IMR-90 (cell line): ENCODE measurements around the gene DRD2. TPM values are rescaled to one million over a fixed set of nuclear protein-coding genes. Genes with fewer than 3 reads are reported as not detected.
A peak's percentile ranks its signal among the peaks of the same experiment; 100 is the strongest.

Experiments
- ATAC-seq: fragments of 200-7000 bp; cut with Tn5 transposase; 2 replicates; pipeline ENCODE4 v1.9.1; 2020; ENCODE audit warnings: low read depth, mild to moderate bottlenecking, moderate library complexity
- BruUV-seq: library from RNA; stranded (reverse); fragments of 400-500 nt; replicated peaks from 2 replicates; lab custom pipeline; 2021; lab: Mats Ljungman, UMichigan
- CTCF ChIA-PET: fragments of 300-600 bp; formaldehyde crosslinking; extraction: SDS; loops from one replicate; lab custom pipeline; 2021; ENCODE audit warnings: antibody characterized with exemption; lab: Yijun Ruan, JAX
- POLR2A ChIA-PET: fragments of 300-600 bp; sonication (Branson Sonifier 250); formaldehyde crosslinking; loops from one replicate; lab custom pipeline; 2022; ENCODE audit warnings: antibody characterized with exemption; ENCODE audit not compliant: unreplicated experiment; lab: Charles Lee
- DNase-seq: peaks from one replicate; pipeline ENCODE4 v3.0.0; 2013
- H2AFZ ChIP-seq: replicated peaks from 2 replicates; pipeline ENCODE3; 2013; ENCODE audit warnings: low read length, mild to moderate bottlenecking; ENCODE audit not compliant: poor library complexity
- H2AK5ac ChIP-seq: 2 replicates; pipeline ENCODE4 v1.6.1; 2013; ENCODE audit warnings: low read depth, low read length, inconsistent platforms
- H2AK9ac ChIP-seq: replicated peaks from 2 replicates; pipeline ENCODE3; 2013; ENCODE audit warnings: mild to moderate bottlenecking, low read depth, low read length, moderate library complexity; ENCODE audit not compliant: poor library complexity
- H2BK120ac ChIP-seq: 2 replicates; pipeline ENCODE4 v1.6.1; 2013; ENCODE audit warnings: low read depth, low read length, inconsistent platforms
- H2BK15ac ChIP-seq: 3 replicates; pipeline ENCODE4 v1.6.1; 2013; ENCODE audit warnings: low read depth, low read length, inconsistent platforms
- H2BK20ac ChIP-seq: 2 replicates; pipeline ENCODE4 v1.6.1; 2013; ENCODE audit warnings: low read depth, mild to moderate bottlenecking, inconsistent platforms, low read length, moderate library complexity
- H2BK5ac ChIP-seq: 2 replicates; pipeline ENCODE4 v1.6.1; 2013; ENCODE audit warnings: mild to moderate bottlenecking, low read depth, low read length, inconsistent platforms; ENCODE audit not compliant: poor library complexity, severe bottlenecking
- H3K14ac ChIP-seq: replicated peaks from 2 replicates; pipeline ENCODE4 v1.6.1; 2013; ENCODE audit warnings: low read depth, low read length, inconsistent platforms
- H3K18ac ChIP-seq: 2 replicates; pipeline ENCODE4 v1.6.1; 2013; ENCODE audit warnings: low read depth, low read length, control low read depth
- H3K23ac ChIP-seq: 2 replicates; pipeline ENCODE4 v1.6.1; 2013; ENCODE audit warnings: low read depth, low read length, inconsistent platforms
- H3K27ac ChIP-seq: 2 replicates; pipeline ENCODE4 v1.5.1; 2013; ENCODE audit warnings: mild to moderate bottlenecking, control low read depth, low read length; ENCODE audit not compliant: insufficient read depth
- H3K27me3 ChIP-seq: 2 replicates; pipeline ENCODE4 v1.6.1; 2013; ENCODE audit warnings: low read length; ENCODE audit not compliant: control insufficient read depth, insufficient read depth
- H3K36me3 ChIP-seq: 2 replicates; pipeline ENCODE4 v1.6.1; 2013; ENCODE audit warnings: low read length, mixed read lengths; ENCODE audit not compliant: control insufficient read depth, insufficient read depth
- H3K4ac ChIP-seq: 2 replicates; pipeline ENCODE4 v1.6.1; 2013; ENCODE audit warnings: low read depth, low read length, inconsistent platforms
- H3K4me1 ChIP-seq: 2 replicates; pipeline ENCODE4 v1.6.1; 2013; ENCODE audit warnings: low read length, mixed read lengths; ENCODE audit not compliant: control insufficient read depth, insufficient read depth
- H3K4me2 ChIP-seq: 2 replicates; pipeline ENCODE4 v1.6.1; 2013; ENCODE audit warnings: low read depth, mild to moderate bottlenecking, control low read depth, low read length, moderate library complexity
- H3K4me3 ChIP-seq: 2 replicates; pipeline ENCODE4 v1.5.1; 2013; ENCODE audit warnings: low read depth, mild to moderate bottlenecking, control low read depth, low read length, moderate library complexity; ENCODE audit not compliant: insufficient read depth
- H3K56ac ChIP-seq: 2 replicates; pipeline ENCODE4 v1.6.1; 2013; ENCODE audit warnings: low read length, inconsistent platforms; ENCODE audit not compliant: insufficient read depth; ENCODE audit errors: extremely low read depth
- H3K79me1 ChIP-seq, 2 experiments: 2 replicates each; pipeline ENCODE4 v1.6.1; 2013; ENCODE audit warnings: low read length in 2 of 2, inconsistent platforms in 1 of 2, low read depth in 1 of 2
- H3K9ac ChIP-seq: 2 replicates; pipeline ENCODE4 v1.6.1; 2013; ENCODE audit warnings: low read depth, low read length, control low read depth
- H3K9me1 ChIP-seq: 2 replicates; pipeline ENCODE4 v1.6.1; 2013; ENCODE audit warnings: low read length, inconsistent platforms; ENCODE audit not compliant: insufficient read depth
- H3K9me3 ChIP-seq: 2 replicates; pipeline ENCODE4 v1.6.1; 2013; ENCODE audit warnings: low read length; ENCODE audit not compliant: control insufficient read depth, insufficient read depth
- H4K20me1 ChIP-seq: 2 replicates; pipeline ENCODE4 v1.6.1; 2013; ENCODE audit warnings: low read length, inconsistent platforms; ENCODE audit not compliant: insufficient read depth
- H4K5ac ChIP-seq: 2 replicates; pipeline ENCODE4 v1.6.1; 2013; ENCODE audit warnings: mild to moderate bottlenecking, low read depth, low read length, control low read depth
- H4K8ac ChIP-seq, 2 experiments: 2 replicates each; pipeline ENCODE4 v1.6.1; 2013; ENCODE audit warnings: low read depth in 2 of 2, low read length in 2 of 2, control low read depth in 1 of 2, inconsistent platforms in 1 of 2
- H4K91ac ChIP-seq: 2 replicates; pipeline ENCODE4 v1.6.1; 2013; ENCODE audit warnings: low read depth, low read length, inconsistent platforms; ENCODE audit not compliant: insufficient read depth
- BHLHE40 ChIP-seq: fragments of 150-350 bp; IDR thresholded peaks from 2 replicates; pipeline ENCODE4 v1.6.1; 2016; ENCODE audit warnings: mild to moderate bottlenecking, low read depth, low read length
- CHD1 ChIP-seq: IDR thresholded peaks from 2 replicates; pipeline ENCODE4 v1.6.1; 2012; ENCODE audit warnings: low read depth, low read length, improper control_type of control experiment
- MAFK ChIP-seq: IDR thresholded peaks from 2 replicates; pipeline ENCODE4 v1.6.1; 2012; ENCODE audit warnings: low read depth, low read length, improper control_type of control experiment
- MXI1 ChIP-seq: IDR thresholded peaks from 2 replicates; pipeline ENCODE4 v1.6.1; 2012; ENCODE audit warnings: low read depth, mild to moderate bottlenecking, low read length, moderate library complexity, borderline replicate concordance
- NFE2L2 ChIP-seq: fragments of 150-350 bp; IDR thresholded peaks from 2 replicates; pipeline ENCODE4 v1.6.1; 2016; ENCODE audit warnings: low read depth, mild to moderate bottlenecking, low read length
- POLR2A ChIP-seq: IDR thresholded peaks from 2 replicates; pipeline ENCODE4 v1.6.1; 2012; ENCODE audit warnings: mild to moderate bottlenecking, low read depth, low read length
- RAD21 ChIP-seq: IDR thresholded peaks from 2 replicates; pipeline ENCODE4 v1.6.1; 2012; ENCODE audit warnings: low read length, improper control_type of control experiment
- RCOR1 ChIP-seq: IDR thresholded peaks from 2 replicates; pipeline ENCODE4 v1.6.1; 2012; ENCODE audit warnings: mild to moderate bottlenecking, low read length, improper control_type of control experiment; ENCODE audit not compliant: insufficient replicate concordance
- SMC3 ChIP-seq: fragments of 150-350 bp; IDR thresholded peaks from 2 replicates; pipeline ENCODE4 v1.6.1; 2016; ENCODE audit warnings: low read depth, mild to moderate bottlenecking, antibody characterized with exemption, low read length, moderate library complexity
- WGBS, 2 experiments: methylation state at CpG; one replicate each; pipeline versions ENCODE4 v1.1.5 to v1.1.7; 2013; ENCODE audit warnings: missing lambda C conversion rate in 2 of 2; ENCODE audit not compliant: insufficient read length in 1 of 2; ENCODE audit errors: extremely low coverage in 2 of 2; 5-methylcytosine and 5-hydroxymethylcytosine counted together
- dilution Hi-C: fragments of 300-500 bp; cut with HindIII; formaldehyde crosslinking; loops from one replicate; pipeline ENCODE4 v1.14.3; 2018; ENCODE audit warnings: low sequenced_read_pairs; ENCODE audit not compliant: unreplicated experiment
- in situ Hi-C: fragments of 300-500 bp; cut with MboI; formaldehyde crosslinking; loops from 3 replicates; pipeline ENCODE4 v1.14.3; 2019; ENCODE audit warnings: low sequenced_read_pairs, inconsistent platforms, mixed read lengths
- intact Hi-C: fragments of 100-400 bp; cut with micrococcal nuclease; formaldehyde crosslinking; loops from 2 replicates; pipeline ENCODE4 v1.10.0; 2022
- polyA plus RNA-seq, 3 experiments: library from polyadenylated mRNA; depleted of rRNA; stranded (reverse); fragments of >200 nt; gene quantifications; 2 replicates each; pipeline ENCODE4 v1.2.3, GENCODE V29; 2012; ENCODE audit warnings: low replicate concordance in 1 of 3
- total RNA-seq: library from RNA; depleted of rRNA; stranded (reverse); fragments of >200 nt; gene quantifications from 2 replicates; pipeline ENCODE4 v1.2.3, GENCODE V29; 2012
- TF ChIP-seq, protein P1 (sequence below): fragments of 150-350 bp; IDR thresholded peaks from 2 replicates; pipeline ENCODE4 v1.6.1; 2017; ENCODE audit warnings: mild to moderate bottlenecking, antibody characterized with exemption, low read length, low read depth
- TF ChIP-seq, protein P2 (sequence below): fragments of 150-350 bp; IDR thresholded peaks from 2 replicates; pipeline ENCODE4 v1.6.1; 2016; ENCODE audit warnings: low read depth, mild to moderate bottlenecking, low read length, moderate library complexity, borderline replicate concordance
- TF ChIP-seq, protein P3 (sequence below): conservative IDR thresholded peaks from 2 replicates; pipeline ENCODE4 v1.5.1; 2012; ENCODE audit warnings: mild to moderate bottlenecking, low read depth, low read length, improper control_type of control experiment

The DRD2 gene
- total and polyA plus RNA-seq, 2 of the 4 experiments (the other 2 are of a cell fraction): not detected

DNA sequence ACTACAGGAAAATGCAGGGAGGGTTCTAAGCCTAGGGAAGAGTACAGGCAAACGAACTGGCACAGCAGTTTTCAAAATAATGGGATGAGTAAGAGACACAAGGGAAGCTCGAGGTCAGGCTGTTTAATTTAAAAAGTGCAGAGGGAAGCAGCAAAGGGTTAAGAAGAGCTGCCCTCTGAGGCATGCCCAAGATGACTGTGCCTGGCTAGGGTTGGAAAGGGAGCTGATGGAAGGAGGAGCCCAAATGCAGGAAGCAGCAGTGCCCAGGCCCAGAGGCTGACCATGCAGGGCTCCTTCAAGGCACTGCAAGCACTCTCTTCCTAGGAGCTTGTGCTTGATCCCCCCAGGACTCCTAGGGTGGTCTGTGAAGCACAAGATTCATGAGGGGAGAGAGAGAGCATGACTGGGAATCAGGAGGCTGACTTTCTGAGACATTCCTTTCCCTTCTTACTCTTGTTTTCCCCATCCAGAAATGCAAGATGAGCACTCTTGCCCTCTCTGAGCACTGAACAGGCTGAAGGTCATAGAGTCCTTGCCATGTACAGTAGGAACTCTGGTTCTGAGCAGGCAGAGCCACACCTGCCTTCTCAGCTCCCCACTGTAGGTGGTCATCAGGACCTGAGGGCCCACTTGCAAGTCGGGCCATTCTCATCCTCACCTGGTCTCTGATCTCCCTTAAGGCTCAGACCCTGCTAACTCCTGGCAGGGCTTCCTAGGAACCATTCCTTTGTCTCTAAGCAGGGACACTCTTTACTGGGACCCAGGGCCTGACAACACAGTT is 46.7 kb upstream of the DRD2 start:
- dilution Hi-C loops (no loop called here), in situ Hi-C loops (no loop called here), intact Hi-C loops (no loop called here)
- H4K8ac ChIP-seq: no peak overlapping the region
- no peaks in the 10 kb centered on the region for H3K79me1 ChIP-seq
- H3K4me3 ChIP-seq: no peak overlapping the region
- no peak overlapping the region for H2AFZ ChIP-seq
- no peak overlapping the region for H3K56ac ChIP-seq
- CTCF ChIA-PET: interaction anchor here (1.2 to 1.3 kb wide), 2 partner anchors 12 to 18 kb away, joined by 4 read pairs; no protein-coding TSS in a partner anchor
- H3K14ac ChIP-seq: no peak overlapping the region
- no peak overlapping the region for H3K9ac ChIP-seq
- H3K4me2 ChIP-seq: no peak overlapping the region
- no peak overlapping the region for H2BK120ac ChIP-seq
- H3K27ac ChIP-seq: no peak overlapping the region
- H4K91ac ChIP-seq: no peak overlapping the region
- H3K4ac ChIP-seq: no peak overlapping the region
- H3K23ac ChIP-seq: no peak overlapping the region
- DNase-seq (no peak), ATAC-seq (peak; percentile 48)
- no peaks in the 10 kb centered on the region for H3K9me3 ChIP-seq
- H3K27me3 ChIP-seq: no peaks in the 10 kb centered on the region; the same call in 1 of the 2 replicates
- no TSS peak for BruUV-seq
- no peaks in the 10 kb centered on the region for H4K20me1 ChIP-seq
- no peak overlapping the region for H2AK5ac ChIP-seq
- no peaks in the 10 kb centered on the region for H3K4me1 ChIP-seq
- H3K36me3 ChIP-seq: no peaks in the 10 kb centered on the region
- 0% methylated on average over 2 of the region's 3 CpGs; no CpG with 5 or more reads in 1 of the 2 experiments for WGBS, 2 experiments
- H3K18ac ChIP-seq: no peak overlapping the region
- no peak overlapping the region for H2AK9ac ChIP-seq
- H2BK15ac ChIP-seq: no peak overlapping the region
- H3K9me1 ChIP-seq: no peaks in the 10 kb centered on the region
- no peak overlapping the region for H2BK20ac ChIP-seq
- POLR2A ChIA-PET: no interaction called here
- H4K5ac ChIP-seq: no peak overlapping the region
- H2BK5ac ChIP-seq: no peak overlapping the region
- no peak for TF ChIP-seq MXI1
- TF ChIP-seq, protein P1, sequence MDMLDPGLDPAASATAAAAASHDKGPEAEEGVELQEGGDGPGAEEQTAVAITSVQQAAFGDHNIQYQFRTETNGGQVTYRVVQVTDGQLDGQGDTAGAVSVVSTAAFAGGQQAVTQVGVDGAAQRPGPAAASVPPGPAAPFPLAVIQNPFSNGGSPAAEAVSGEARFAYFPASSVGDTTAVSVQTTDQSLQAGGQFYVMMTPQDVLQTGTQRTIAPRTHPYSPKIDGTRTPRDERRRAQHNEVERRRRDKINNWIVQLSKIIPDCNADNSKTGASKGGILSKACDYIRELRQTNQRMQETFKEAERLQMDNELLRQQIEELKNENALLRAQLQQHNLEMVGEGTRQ: no peak
- no peak for TF ChIP-seq CHD1
- TF ChIP-seq, protein P2, sequence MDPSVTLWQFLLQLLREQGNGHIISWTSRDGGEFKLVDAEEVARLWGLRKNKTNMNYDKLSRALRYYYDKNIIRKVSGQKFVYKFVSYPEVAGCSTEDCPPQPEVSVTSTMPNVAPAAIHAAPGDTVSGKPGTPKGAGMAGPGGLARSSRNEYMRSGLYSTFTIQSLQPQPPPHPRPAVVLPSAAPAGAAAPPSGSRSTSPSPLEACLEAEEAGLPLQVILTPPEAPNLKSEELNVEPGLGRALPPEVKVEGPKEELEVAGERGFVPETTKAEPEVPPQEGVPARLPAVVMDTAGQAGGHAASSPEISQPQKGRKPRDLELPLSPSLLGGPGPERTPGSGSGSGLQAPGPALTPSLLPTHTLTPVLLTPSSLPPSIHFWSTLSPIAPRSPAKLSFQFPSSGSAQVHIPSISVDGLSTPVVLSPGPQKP: no peak
- TF ChIP-seq SMC3: no peak
- TF ChIP-seq, protein P3, sequence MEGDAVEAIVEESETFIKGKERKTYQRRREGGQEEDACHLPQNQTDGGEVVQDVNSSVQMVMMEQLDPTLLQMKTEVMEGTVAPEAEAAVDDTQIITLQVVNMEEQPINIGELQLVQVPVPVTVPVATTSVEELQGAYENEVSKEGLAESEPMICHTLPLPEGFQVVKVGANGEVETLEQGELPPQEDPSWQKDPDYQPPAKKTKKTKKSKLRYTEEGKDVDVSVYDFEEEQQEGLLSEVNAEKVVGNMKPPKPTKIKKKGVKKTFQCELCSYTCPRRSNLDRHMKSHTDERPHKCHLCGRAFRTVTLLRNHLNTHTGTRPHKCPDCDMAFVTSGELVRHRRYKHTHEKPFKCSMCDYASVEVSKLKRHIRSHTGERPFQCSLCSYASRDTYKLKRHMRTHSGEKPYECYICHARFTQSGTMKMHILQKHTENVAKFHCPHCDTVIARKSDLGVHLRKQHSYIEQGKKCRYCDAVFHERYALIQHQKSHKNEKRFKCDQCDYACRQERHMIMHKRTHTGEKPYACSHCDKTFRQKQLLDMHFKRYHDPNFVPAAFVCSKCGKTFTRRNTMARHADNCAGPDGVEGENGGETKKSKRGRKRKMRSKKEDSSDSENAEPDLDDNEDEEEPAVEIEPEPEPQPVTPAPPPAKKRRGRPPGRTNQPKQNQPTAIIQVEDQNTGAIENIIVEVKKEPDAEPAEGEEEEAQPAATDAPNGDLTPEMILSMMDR: no peak
- TF ChIP-seq RCOR1: no peak
- no peak for TF ChIP-seq NFE2L2
- no peak for TF ChIP-seq MAFK
- no peak for TF ChIP-seq RAD21
- no peak for TF ChIP-seq BHLHE40
- no peak for TF ChIP-seq POLR2A
